CD4-positive, alpha-beta T cell treated with Interleukin-10 for 1 hour (primary cell): ENCODE measurements around the gene PRKAR1B.
A peak's percentile ranks its signal among the peaks of the same experiment; 100 is the strongest.

Experiments used
- DNase-seq: peaks from one replicate; pipeline ENCODE4 v3.0.0-alpha.2; 2020

Gene PRKAR1B

DNA sequence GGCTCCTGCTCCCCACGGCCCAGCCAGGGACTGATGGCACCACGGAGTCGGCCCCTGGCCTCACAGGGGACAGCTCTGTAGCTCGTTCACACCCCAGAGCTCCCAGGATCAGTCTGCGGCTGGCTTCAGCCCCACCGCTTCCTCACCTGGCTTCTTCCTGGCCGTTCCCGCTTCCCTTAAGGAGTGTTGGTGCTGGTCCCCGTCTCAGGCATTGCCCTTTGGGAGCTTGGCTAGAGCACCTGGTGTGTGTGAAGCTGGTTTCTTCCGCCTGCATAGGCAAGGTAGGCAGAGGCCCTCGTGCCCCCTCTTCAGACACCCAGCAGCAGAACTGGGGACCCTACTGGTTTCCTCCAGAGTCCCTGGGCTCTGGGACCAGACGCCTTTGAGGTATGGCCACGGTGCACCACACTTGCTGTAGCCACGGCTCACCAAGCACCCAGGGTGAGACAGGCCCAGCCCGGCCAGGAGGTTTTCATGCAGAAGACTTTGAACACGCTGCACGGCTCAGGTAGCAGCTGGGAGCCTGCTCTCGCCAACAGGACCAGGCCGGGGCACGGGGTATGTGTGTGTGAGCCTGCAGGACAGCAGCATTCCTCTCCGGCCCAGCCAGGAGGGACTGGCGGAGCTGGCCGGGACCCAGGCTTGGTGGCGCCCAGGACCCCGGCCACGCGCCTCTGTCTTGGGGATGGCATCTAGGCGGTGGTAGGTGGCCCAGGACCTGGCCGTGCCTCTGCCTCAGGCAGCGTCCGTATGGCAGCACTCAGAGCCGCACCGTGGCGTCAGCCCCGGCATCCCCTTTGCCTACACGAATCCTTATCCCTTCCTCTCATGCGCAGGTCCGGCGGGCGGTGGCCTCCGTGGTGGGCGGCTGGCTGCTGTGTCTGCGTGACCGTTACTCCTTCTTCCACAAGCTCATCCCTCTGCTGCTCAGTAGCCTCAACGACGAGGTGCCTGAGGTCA lies 13.2 kb upstream of the PRKAR1B start:
- no peak for DNase-seq

DNA sequence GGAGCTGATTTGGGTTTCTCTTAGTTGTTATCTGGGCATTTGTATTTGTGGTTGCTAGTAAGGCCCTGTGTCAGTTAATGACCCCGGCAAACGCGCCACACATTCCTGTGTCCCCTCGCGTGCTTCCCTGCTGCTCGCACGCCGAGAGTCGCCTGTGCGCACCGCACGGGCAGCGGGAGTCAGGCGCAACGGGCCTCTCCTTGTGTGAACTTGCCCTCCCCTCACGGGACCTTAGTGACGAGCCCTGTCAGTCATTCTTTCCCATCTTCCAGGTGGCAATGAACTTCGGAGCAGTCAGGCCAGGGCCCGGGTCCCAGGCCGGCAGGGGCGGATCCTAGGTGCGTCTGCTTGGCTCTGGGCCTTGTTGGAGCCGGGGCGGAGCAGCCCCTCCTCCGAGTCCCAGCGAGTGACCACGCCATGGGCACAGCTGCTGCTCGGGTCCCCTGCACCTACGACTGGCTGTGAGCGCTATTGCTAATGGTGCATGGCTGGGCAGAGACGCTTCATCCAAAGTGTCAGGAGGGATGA lies 12.4 kb upstream of the PRKAR1B start:
- DNase-seq = no peak

GRCh38 chr7:738723-739454 lies 11.8 kb upstream of the PRKAR1B start:
- no peak for DNase-seq

DNA sequence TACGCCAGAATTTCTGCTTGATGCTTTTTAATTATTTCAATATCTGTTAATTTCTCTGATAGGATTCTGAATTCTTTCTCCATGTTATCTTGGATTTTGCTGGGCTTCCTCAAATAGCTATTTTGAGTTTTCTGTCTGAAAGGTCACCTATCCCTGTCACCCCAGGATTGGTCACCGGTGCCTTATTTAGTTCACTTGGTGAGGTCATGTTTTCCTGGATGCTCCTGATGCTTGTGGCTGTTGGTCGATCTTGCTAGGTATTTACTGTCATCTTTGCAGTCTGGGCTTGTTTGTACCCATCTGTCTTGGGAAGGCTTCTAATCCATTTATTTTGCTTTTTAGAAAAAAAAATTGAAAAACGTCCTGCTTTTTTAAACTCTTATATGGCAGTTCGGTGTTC lies 11.2 kb upstream of the PRKAR1B start:
- DNase-seq = no peak

DNA sequence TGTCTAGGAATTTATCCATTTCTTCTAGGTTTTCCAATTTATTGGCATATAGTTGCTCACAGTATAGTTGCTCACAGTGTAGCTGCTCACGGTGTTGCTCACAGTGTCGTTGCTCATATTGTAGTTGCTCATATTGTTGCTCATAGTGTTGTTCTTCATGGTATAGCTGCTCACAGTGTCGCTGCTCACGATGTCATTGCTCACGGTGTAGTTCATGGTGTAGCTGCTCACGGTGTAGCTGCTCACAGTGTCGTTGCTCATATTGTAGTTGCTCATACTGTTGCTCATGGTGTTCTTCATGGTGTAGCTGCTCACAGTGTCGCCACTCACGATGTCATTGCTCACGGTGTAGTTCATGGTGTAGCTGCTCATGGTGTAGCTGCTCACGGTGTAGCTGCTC lies 7.7 kb upstream of the PRKAR1B start:
- no peak for DNase-seq

DNA sequence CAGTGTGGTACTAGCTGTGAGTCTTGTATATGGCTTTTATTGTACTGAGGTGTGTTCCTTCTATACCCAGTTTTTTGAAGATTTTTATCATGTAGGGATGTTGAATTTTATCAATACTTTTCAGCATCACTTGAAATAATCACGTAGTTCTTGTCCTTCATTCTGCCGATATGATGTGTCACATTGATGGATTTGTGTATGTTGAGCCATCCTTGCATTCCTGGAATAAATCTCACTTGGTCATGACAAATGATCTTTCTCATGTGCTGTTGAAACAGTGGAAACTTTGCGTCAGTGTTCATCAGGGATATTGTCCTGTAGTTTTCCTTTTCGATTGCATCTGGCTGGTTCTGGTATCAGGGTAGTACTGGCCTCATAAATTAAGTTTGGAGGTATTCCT lies 7.1 kb upstream of the PRKAR1B start:
- no peak for DNase-seq

GRCh38 chr7:732556-732955 lies 5.5 kb upstream of the PRKAR1B start:
- no peak for DNase-seq

GRCh38 chr7:732094-732541 lies 5.0 kb upstream of the PRKAR1B start:
- peak; percentile 23 for DNase-seq

GRCh38 chr7:731440-732085 lies 4.5 kb upstream of the PRKAR1B start:
- no peak for DNase-seq

- DNase-seq = no peak
These were observed 3.7 kb upstream of the PRKAR1B start for GRCh38 chr7:730501-731439.

- no peak for DNase-seq
These were observed 2.3 kb upstream of the PRKAR1B start for GRCh38 chr7:729140-730000.

- DNase-seq = no peak
These were observed 1.5 kb upstream of the PRKAR1B start for GRCh38 chr7:728602-729001.

DNA sequence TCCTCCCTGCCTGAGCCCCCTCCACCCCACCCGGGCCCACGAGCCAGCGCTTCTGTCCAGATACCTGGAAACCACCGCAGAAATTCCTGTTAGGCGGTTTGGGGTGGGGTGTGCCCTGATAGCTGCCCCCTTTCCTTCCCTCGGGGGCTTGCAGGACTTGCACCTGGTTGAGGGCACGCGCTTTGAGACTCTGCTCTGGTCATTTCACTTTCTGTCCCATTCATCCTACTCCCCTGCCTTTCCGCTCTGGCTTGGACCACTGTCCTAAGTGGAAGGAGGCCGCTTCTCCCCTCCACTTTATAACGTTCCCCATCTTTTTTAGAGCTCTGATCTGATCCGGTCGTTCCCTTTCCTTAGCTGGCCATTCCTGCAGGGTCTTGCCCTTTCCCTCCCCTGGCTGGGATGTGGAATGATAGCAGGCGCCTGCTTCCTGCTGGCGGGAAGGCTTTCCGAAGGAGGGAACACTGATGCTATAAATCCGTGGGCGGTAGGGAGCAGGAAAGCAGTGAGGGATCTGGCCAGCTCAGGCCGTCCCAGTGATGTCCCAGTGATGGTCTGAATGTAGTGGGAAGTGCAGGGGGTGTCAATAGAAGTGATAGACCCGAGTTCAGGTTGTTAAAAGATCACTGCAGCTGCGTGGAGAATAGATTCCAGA lies 852 bp upstream of the PRKAR1B start:
- DNase-seq = no peak

DNA sequence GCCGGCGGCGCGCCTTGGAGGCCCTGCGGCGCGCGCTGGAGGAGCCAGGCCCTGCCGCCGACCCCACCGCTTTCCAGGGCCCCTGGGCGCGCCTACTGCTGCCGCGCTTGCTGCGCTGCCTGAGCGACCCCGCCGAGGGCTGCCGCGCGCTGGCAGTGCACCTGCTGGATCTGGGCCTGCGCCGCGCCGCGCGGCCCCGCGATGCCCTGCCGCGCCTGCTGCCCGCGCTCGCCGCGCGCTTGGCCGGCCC lies 302 bp downstream of the PRKAR1B start:
- DNase-seq = no peak

DNA sequence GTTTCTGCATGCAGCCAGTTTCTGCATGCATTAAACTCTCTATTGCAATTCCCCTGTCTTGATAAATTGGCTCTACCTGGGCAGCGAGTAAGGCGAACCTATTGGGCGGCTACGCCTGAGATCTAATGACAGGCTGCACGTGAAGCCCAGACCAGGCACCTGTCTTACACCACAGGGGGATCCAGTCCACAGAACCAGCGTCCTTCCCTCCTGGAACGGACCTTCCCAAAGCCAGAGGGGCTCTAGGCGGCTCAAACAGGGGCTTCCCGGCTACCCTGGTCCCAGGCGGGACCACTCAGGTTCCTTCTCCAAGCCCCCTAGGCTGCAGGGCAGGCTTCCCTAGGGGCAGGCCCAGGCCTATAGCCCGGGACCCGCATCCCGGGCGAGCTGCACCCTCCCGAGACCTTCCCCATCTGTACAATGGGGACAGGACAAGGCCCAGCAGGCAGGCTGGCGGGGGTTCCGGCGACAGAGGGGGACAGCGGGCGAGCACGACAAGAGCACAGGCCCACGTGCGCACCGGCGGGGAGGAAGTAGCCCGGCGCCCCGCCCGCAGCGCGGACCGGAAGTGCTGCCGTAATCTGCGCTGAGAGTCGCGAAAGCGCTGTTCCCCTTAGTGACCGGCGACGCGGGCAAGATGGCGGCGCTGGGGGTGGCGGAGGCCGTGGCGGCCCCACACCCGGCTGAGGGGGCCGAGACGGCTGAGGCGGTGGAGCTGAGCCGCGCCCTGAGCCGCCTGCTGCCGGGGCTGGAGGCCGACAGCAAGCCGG lies 812 bp downstream of the PRKAR1B start, which contains the start of gene DNAAF5:
DNAAF5 (plus strand) TSS at position 616 of the 770 bp plus-strand sequence; CDS start at position 638, 22 bp downstream.
- DNase-seq = peak; percentile 87

- DNase-seq = no peak
These were observed 1.7 kb downstream of the PRKAR1B start for GRCh38 chr7:725223-726005.

DNA sequence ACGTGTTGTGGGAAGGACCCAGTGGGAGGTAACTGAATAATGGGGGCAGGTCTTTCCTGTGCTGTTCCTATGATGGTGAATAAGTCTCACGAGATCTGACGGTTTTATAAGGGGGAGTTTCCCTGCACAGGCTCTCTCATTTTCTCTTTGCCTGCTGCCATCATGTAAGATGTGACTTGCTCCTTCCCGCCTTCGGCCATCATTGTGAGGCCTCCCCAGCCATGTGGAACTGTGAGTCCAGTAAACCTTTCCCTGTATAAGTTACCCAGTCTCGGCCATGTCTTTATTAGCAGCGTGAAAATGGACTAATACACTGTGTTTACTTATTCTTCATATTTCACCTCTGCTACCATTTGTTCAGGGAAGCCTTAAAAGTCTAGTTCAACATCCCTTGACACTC lies 2.8 kb downstream of the PRKAR1B start:
- DNase-seq = no peak

- no peak for DNase-seq
These were observed 3.5 kb downstream of the PRKAR1B start for GRCh38 chr7:723541-723940.

DNA sequence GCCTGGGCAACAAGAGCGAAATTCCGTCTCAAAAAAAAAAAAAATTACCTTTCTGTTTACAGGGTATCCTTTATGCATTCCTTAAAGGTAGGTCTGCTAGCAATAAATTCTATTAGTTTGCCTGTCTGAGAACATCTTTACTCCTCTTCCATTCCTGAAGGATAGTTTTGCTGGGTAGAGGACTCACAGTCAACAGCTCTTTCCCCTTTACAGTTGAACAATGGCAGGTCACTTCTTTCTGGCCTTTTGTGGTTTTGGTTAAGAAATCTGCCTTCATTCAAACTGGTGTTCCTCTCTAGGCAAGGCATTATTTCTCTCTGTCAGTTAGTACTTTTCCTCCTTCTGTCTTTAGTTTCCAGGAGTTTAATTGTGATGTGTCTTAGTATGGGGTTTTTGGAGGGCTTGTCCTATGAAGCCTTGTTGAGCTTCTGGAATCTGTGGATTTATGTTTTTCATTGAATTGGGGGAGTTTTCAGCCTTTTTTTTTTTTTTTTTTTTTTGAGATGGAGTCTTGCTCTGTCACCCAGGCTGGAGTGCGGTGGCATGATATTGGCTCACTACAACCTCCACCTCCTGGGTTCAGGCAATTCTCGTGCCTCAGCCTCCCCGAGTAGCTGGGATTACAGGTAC lies 5.3 kb downstream of the PRKAR1B start:
- no peak for DNase-seq
